Neural cell (in vitro differentiated cells): Measurements from ENCODE around the gene ASB4. TPM values are rescaled to one million over a fixed set of nuclear protein-coding genes. Genes with fewer than 3 reads are reported as not detected.
A peak's percentile ranks its signal among the peaks of the same experiment; 100 is the strongest.

Source experiments
- H2AFZ ChIP-seq: fragments of 200-600, 300-800 bp; sonication (generic), shearing (Covaris generic); 2 replicates; pipeline ENCODE4 v1.6.0; 2014; ENCODE audit warnings: low read depth, mild to moderate bottlenecking, antibody characterized with exemption, low read length, moderate library complexity
- H3F3A ChIP-seq: fragments of 200-600 bp; shearing (Covaris generic); 2 replicates; pipeline ENCODE4 v1.6.1; 2016; ENCODE audit warnings: mild to moderate bottlenecking, moderate library complexity, mixed read lengths, antibody characterized with exemption, low read length; ENCODE audit not compliant: insufficient read depth, poor library complexity, severe bottlenecking
- H3K27ac ChIP-seq: fragments of 200-600, 300-800 bp; sonication (generic), shearing (Covaris generic); 2 replicates; pipeline ENCODE4 v1.5.1; 2014; ENCODE audit warnings: mild to moderate bottlenecking, low read length, moderate library complexity
- H3K27me3 ChIP-seq: fragments of 300-800, 200-600 bp; sonication (generic), shearing (Covaris generic); 2 replicates; pipeline ENCODE4 v1.6.0; 2014; ENCODE audit warnings: mild to moderate bottlenecking, low read depth, low read length, moderate library complexity; ENCODE audit not compliant: insufficient read depth
- H3K36me3 ChIP-seq: fragments of 300-800, 200-600 bp; sonication (generic), shearing (Covaris generic); 2 replicates; pipeline ENCODE4 v1.5.1; 2014; ENCODE audit warnings: mild to moderate bottlenecking, antibody characterized with exemption, low read length, moderate library complexity; ENCODE audit not compliant: insufficient read depth
- H3K4me2 ChIP-seq: fragments of 300-800, 200-600 bp; sonication (generic), shearing (Covaris generic); 2 replicates; pipeline ENCODE4 v1.6.0; 2014; ENCODE audit warnings: mild to moderate bottlenecking, low read length
- H3K4me3 ChIP-seq: fragments of 300-800, 200-600 bp; sonication (generic), shearing (Covaris generic); 2 replicates; pipeline ENCODE4 v1.5.1; 2014; ENCODE audit warnings: mild to moderate bottlenecking, low read length, moderate library complexity
- H3K79me2 ChIP-seq: fragments of 200-600 bp; shearing (Covaris generic); replicated peaks from 2 replicates; pipeline ENCODE4 v1.6.0; 2014; ENCODE audit warnings: mild to moderate bottlenecking, low read length, moderate library complexity; ENCODE audit not compliant: insufficient read depth
- H3K9ac ChIP-seq: fragments of 300-800, 200-600 bp; sonication (generic), shearing (Covaris generic); 2 replicates; pipeline ENCODE4 v1.6.1; 2016; ENCODE audit warnings: mild to moderate bottlenecking, low read length, mixed read lengths
- H3K9me2 ChIP-seq: fragments of 200-600 bp; shearing (Covaris generic); 2 replicates; pipeline ENCODE4 v1.6.1; 2016; ENCODE audit warnings: mild to moderate bottlenecking, low read length, mixed read lengths; ENCODE audit not compliant: insufficient read depth
- H3K9me3 ChIP-seq: fragments of 200-600, 300-800 bp; sonication (generic), shearing (Covaris generic); 2 replicates; pipeline ENCODE4 v1.6.1; 2016; ENCODE audit warnings: mild to moderate bottlenecking, mixed run types, low read length, moderate library complexity, mixed read lengths
- H4K20me1 ChIP-seq: fragments of 200-600 bp; shearing (Covaris generic); 2 replicates; pipeline ENCODE4 v1.6.1; 2016; ENCODE audit warnings: mild to moderate bottlenecking, mixed run types; ENCODE audit not compliant: insufficient read depth
- CTCF ChIP-seq: fragments of 450-650 bp; IDR thresholded peaks from 2 replicates; pipeline ENCODE4 v1.5.1; 2014; ENCODE audit warnings: antibody characterized with exemption, mild to moderate bottlenecking, moderate library complexity; ENCODE audit not compliant: poor library complexity, severe bottlenecking
- EP300 ChIP-seq: fragments of 450-650 bp; conservative IDR thresholded peaks from 2 replicates; pipeline ENCODE4 v1.6.1; 2014; ENCODE audit warnings: antibody characterized with exemption, mild to moderate bottlenecking, moderate library complexity; ENCODE audit not compliant: poor library complexity, severe bottlenecking
- EZH2 ChIP-seq: fragments of 200-600, 300-800 bp; shearing (Covaris generic), sonication (generic); IDR thresholded peaks from 2 replicates; pipeline ENCODE4 v1.6.1; 2014; ENCODE audit warnings: antibody characterized with exemption, low read length, borderline replicate concordance, mild to moderate bottlenecking; ENCODE audit not compliant: insufficient read depth, poor library complexity, severe bottlenecking
- MXI1 ChIP-seq: fragments of 450-650 bp; conservative IDR thresholded peaks from 2 replicates; pipeline ENCODE4 v1.6.1; 2014; ENCODE audit warnings: antibody characterized with exemption, mild to moderate bottlenecking; ENCODE audit not compliant: poor library complexity, severe bottlenecking
- POLR2AphosphoS5 ChIP-seq: IDR thresholded peaks from 2 replicates; pipeline ENCODE4 v1.6.1; 2012
- RAD21 ChIP-seq: fragments of 450-650 bp; conservative IDR thresholded peaks from 2 replicates; pipeline ENCODE4 v1.6.1; 2014; ENCODE audit warnings: antibody characterized with exemption, mild to moderate bottlenecking, moderate library complexity
- REST ChIP-seq: IDR thresholded peaks from 2 replicates; pipeline ENCODE4 v1.6.1; 2012; ENCODE audit warnings: borderline replicate concordance
- SMC3 ChIP-seq: fragments of 450-650 bp; conservative IDR thresholded peaks from 2 replicates; pipeline ENCODE4 v1.6.1; 2014; ENCODE audit warnings: antibody characterized with exemption, mild to moderate bottlenecking, moderate library complexity; ENCODE audit not compliant: poor library complexity
- TAF1 ChIP-seq: IDR thresholded peaks from 2 replicates; pipeline ENCODE4 v1.6.1; 2012; ENCODE audit warnings: low read depth
- polyA plus RNA-seq: library from polyadenylated mRNA; depleted of rRNA; stranded (reverse); fragments of >200 nt; gene quantifications from 2 replicates; pipeline ENCODE4 v1.2.3, GENCODE V29; 2014

Gene ASB4
- polyA plus RNA-seq, 1 donor from 2014 or later: 0.11 TPM

GRCh38 chr7:95472581-95473161 is 13.1 kb upstream of the ASB4 start:
- H3K27ac ChIP-seq: peak overlapping the region; percentile 77
- no peaks in the 10 kb centered on the region for H3K9me2 ChIP-seq
- H3K79me2 ChIP-seq: no peaks in the 10 kb centered on the region
- H3K4me2 ChIP-seq: no peak overlapping the region
- TF ChIP-seq POLR2AphosphoS5: no peak
- no peak for TF ChIP-seq RAD21
- no peak for TF ChIP-seq EZH2
- TF ChIP-seq SMC3: no peak
- no peak for TF ChIP-seq REST
- H3K9me3 ChIP-seq: no peaks in the 10 kb centered on the region
- H3F3A ChIP-seq: peaks cover 26% of the 10 kb centered on the region
- H3K4me3 ChIP-seq: no peak overlapping the region
- H3K36me3 ChIP-seq: no peaks in the 10 kb centered on the region
- H4K20me1 ChIP-seq: no peaks in the 10 kb centered on the region
- H2AFZ ChIP-seq: no peak overlapping the region
- H3K27me3 ChIP-seq: no peaks in the 10 kb centered on the region
- no peak overlapping the region for H3K9ac ChIP-seq

- no peak for TF ChIP-seq EZH2
- TF ChIP-seq POLR2AphosphoS5: no peak
- TF ChIP-seq TAF1: no peak
- no peak for TF ChIP-seq REST
- TF ChIP-seq CTCF: no peak
- TF ChIP-seq RAD21: no peak
- TF ChIP-seq EP300: no peak
- TF ChIP-seq SMC3: no peak
- no peak for TF ChIP-seq MXI1
- no peaks in the 10 kb centered on the region for H3K27me3 ChIP-seq
- H4K20me1 ChIP-seq: no peaks in the 10 kb centered on the region
- no peak overlapping the region for H3K9ac ChIP-seq
- no peaks in the 10 kb centered on the region for H3K79me2 ChIP-seq
- H3F3A ChIP-seq: peaks cover 19% of the 10 kb centered on the region
- H3K4me3 ChIP-seq: no peak overlapping the region
- no peaks in the 10 kb centered on the region for H3K9me2 ChIP-seq
- peak overlapping the region; percentile 23 for H2AFZ ChIP-seq
- no peaks in the 10 kb centered on the region for H3K9me3 ChIP-seq
- H3K4me2 ChIP-seq: no peak overlapping the region
- H3K27ac ChIP-seq: peak overlapping the region; percentile 77
- H3K36me3 ChIP-seq: no peaks in the 10 kb centered on the region
Observed at GRCh38 chr7:95473276-95473985, 12.3 kb upstream of the ASB4 start.
